Astrocyte of the cerebellum (primary cell): ENCODE measurements around the gene IPMK.
"Not testable (repeated sequence)": the region's sequence is repeated elsewhere in the genome, so short reads cannot be mapped to it uniquely, and the experiment has no call there.

Experiments used
- DNase-seq: peaks from one replicate; pipeline ENCODE4 v3.0.0-alpha.2; 2011; ENCODE audit warnings: low read depth
- H3K4me3 ChIP-seq: 2 replicates; pipeline ENCODE4 v1.5.1; 2011; ENCODE audit warnings: mild to moderate bottlenecking, low read depth, low read length, moderate library complexity
- in situ Hi-C: cut with HindIII; loops from 2 replicates; pipeline ENCODE4 v1.10.0; 2017; ENCODE audit warnings: low sequenced_read_pairs
- TF ChIP-seq, protein P1 (sequence below): IDR thresholded peaks from 2 replicates; pipeline ENCODE4 v1.5.1; 2012; ENCODE audit warnings: low read length, low read depth, moderate library complexity, mild to moderate bottlenecking; ENCODE audit errors: missing control alignments

IPMK gene

DNA sequence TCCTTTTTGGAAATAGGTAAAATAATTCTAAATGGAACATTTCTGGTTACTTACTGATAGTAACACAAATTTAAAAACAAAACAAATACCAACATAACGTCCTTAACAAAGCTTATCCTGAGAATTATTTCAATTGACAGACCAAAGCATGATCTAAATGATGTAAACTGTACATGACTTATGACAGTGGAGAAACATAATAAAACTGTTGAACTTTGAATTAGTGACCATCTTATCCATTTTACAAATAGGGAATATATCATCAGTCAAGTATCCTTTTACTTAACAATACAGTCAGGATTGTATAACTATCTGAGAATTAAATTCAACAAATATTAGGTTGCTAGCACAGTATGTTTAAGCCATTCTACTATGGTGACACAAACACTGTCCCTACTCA, 2.4 kb downstream of the IPMK start:
- DNase-seq: no peak
- no peak overlapping the region for H3K4me3 ChIP-seq
- TF ChIP-seq, protein P1, sequence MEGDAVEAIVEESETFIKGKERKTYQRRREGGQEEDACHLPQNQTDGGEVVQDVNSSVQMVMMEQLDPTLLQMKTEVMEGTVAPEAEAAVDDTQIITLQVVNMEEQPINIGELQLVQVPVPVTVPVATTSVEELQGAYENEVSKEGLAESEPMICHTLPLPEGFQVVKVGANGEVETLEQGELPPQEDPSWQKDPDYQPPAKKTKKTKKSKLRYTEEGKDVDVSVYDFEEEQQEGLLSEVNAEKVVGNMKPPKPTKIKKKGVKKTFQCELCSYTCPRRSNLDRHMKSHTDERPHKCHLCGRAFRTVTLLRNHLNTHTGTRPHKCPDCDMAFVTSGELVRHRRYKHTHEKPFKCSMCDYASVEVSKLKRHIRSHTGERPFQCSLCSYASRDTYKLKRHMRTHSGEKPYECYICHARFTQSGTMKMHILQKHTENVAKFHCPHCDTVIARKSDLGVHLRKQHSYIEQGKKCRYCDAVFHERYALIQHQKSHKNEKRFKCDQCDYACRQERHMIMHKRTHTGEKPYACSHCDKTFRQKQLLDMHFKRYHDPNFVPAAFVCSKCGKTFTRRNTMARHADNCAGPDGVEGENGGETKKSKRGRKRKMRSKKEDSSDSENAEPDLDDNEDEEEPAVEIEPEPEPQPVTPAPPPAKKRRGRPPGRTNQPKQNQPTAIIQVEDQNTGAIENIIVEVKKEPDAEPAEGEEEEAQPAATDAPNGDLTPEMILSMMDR: no peak
- in situ Hi-C loops: no loop called here

DNA sequence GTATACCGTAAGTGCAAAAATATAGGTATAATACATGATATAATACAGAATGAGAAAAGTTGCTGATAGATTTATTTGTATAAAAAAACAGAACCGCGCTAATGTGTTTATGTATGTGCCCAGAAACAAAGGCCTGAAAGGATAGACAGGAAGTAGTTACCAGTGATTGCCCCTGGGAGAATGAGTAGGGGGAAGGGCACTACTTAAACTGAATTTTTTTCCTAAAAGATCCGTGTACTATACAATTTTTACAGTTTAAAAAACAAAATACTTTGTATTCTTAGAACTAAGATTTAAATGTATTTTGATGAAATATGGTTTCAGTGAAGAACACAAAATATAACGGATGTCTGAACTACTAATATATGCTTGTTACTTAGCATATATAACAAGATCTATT, 2.9 kb downstream of the IPMK start:
- TF ChIP-seq, protein P1: no peak
- in situ Hi-C loops: no loop called here
- H3K4me3 ChIP-seq: no peak overlapping the region
- no peak for DNase-seq

DNA sequence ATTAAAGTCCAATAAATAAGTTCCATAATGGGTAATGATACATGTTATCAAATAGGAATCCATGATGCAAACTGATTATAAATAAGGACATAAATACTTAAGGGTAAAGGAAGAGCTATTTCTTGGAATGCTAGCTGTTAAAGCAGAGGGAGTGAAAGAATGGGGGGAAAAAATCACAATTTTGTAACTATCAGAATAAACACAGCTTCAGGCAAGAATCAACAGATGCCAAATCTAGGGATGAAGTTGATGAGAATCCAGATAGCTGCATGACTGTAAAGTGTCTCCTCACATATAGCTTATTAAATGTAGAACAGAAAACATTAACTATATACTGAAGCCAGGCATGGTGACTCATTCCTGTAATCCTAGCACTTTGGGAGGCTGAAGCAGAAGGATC, 4.9 kb downstream of the IPMK start:
- DNase-seq: no peak
- H3K4me3 ChIP-seq: no peak overlapping the region
- TF ChIP-seq, protein P1: no peak
- in situ Hi-C loops: no loop called here

DNA sequence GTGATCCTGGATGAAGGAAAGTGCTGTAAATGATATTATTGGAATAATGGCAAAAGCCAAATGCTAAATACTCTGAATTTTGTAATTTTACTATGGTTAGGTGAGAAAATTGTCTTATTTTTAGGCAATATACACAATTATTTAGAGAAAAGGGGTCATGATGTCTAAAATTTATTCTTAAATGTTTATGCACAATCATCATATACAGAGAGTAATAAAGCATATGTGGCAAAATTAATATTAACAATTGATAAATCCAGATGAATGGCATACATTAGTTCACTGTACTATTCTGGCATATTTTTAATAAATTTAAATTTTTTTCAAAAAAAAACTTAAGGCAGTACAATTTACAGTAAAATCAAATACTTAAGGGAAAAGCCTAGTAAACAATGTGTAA, 7.4 kb downstream of the IPMK start:
- DNase-seq: no peak
- in situ Hi-C loops: no loop called here
- H3K4me3 ChIP-seq: no peak overlapping the region
- TF ChIP-seq, protein P1: no peak

DNA sequence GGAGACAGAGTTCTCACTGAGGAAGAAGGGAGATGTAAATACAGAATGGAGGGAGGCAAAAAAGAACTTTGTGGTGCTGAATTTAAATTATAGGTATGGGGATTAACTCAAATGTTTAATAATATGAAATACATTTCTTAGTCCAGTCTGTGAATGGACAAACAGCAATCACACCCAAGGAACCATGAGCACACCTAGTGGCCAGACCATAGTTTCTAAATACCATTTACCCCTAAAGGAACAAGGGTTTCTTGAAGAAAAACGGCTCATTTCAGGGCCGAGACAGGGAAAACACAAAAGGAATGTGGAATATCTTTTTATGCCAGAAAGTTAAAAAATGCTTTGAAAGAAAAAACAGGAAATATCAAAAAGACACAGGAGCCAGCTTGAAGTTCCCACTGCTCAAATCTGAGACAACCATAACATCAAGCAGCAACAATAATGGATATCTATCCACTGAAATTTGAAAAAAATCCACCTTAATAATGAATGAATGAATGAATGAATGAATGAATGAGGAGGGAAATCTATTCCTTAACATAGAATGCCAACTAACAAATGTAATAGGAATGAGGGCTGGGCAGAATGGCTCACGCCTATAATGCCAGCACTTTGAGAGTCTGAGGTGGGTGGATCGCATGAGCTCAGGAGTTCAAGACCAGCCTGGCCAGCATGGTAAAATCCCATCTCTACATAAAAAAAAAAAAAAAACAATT, 8.6 kb downstream of the IPMK start:
- TF ChIP-seq, protein P1: peak; percentile 18
- in situ Hi-C loops: no loop called here

DNA sequence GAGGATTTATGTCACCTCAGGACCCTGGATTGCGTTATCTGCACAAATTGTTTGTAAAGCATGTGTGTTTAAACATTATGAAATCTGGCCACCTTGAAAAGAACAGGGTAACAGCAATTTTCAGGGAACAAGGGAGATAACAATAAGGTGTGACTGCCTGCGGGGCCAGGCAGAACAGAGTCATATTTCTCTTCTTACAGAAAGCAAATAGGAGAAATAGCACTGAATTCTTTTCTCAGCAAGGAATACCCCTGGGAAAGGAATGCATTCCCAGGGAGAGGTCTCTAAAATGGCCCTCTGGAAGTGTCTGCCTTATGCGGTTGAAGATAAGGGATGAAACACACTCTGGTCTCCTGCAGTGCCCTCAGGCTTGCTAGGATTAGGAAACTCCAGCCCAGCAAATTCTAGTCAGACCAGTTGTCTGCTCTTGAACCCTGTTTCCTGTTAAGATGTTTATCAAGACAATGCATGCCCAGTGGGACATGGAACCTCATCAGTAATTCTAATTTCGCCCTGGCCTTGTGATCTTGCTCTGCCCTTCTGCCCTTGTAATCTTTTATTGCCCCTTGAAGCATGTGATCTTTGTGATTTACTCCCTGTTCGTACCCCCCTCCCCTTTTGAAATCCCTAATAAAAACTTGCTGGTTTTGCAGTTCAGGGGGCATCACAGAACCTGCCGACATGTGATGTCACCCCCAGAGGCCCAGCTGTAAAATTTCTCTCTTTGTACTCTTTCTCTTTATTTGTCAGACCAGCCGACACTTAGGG, 11.5 kb downstream of the IPMK start:
- H3K4me3 ChIP-seq, DNase-seq, in situ Hi-C loops: not testable (repeated sequence)

More for the DNA sequence above, 8.6 kb downstream of the IPMK start:
- DNase-seq: no peak
- no peak overlapping the region for H3K4me3 ChIP-seq

DNA sequence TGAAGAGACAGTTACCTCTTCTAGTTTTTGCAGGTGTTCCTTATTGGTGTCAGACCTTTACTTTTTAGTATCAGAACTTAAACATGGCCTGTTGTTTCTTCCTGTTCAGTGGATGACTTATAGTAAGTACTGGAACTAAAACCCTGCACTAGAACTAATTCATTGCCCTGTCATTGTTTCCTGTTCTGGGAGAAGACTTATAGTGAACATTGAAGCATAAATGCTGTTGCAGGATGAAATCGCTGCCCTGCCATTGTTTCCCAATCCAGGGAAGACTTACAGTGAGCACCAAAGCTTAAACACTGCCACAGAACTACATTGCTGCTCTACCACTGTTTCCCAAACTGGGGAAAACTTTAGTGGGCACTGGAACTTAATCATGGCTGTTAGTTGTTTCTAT, 13.1 kb downstream of the IPMK start:
- in situ Hi-C loops: no loop called here
- TF ChIP-seq, protein P1: no peak
- no peak overlapping the region for H3K4me3 ChIP-seq
- no peak for DNase-seq
